T47D (cell line): ENCODE measurements around the gene FBP1.
"Not testable (repeated sequence)": the region's sequence is repeated elsewhere in the genome, so short reads cannot be mapped to it uniquely, and the experiment has no call there.

Source experiments
- DNase-seq, 2 experiments: peaks; one replicate each; pipeline versions ENCODE4 v3.0.0 to v3.0.0-alpha.2; 2011 to 2012; ENCODE audit warnings: low read depth in 1 of 2, low spot score in 1 of 2
- JUND ChIP-seq: IDR thresholded peaks from 2 replicates; pipeline ENCODE4 v1.6.1; 2012; ENCODE audit warnings: low read depth
- in situ Hi-C: cut with HindIII; loops from 2 replicates; pipeline ENCODE4 v1.10.0; 2016; ENCODE audit warnings: low sequenced_read_pairs, low pct_unique_long_range_greater_than_20kb

FBP1 gene

DNA sequence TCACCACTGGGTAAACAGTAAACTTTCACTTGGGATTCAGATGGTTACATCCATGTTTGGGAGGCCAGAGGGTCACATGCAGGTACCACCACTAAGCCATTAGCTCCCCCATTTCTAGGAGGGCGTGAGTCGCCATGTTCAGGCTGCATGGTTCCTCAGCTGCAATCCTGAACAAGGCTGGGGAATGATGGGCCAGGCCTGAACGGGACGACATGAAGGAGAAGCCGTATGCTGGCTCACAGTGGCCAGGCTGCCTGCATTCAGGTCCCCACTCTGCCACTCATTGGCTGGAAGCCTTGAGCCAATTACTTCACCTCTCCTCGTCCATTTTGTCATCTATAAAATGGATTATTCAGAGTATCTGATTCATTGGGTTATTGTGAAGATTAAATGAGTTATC lies 36.7 kb downstream of the FBP1 start:
- no peak for TF ChIP-seq JUND
- in situ Hi-C loops = no loop called here
- no peak for DNase-seq

DNA sequence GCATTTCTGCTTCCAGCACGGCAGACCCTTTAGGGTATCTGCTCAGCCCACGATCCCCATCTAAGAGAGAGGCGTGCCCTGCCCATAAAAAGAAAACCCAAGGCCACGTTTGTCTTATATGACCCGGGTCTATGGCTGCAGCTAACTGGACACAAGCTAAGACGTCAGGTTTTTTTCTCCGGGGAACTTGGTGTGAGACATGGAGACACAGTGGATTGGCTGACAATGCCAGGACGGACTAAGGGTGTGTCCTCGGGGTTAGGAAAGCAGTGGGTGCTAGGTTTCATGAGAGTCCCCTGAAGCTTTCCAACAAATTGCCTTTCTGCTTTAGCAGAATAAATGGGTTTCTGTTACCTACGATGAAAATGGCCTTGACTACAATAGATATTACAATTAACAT lies 38.6 kb downstream of the FBP1 start:
- no peak for DNase-seq
- in situ Hi-C loops = no loop called here
- no peak for TF ChIP-seq JUND

DNA sequence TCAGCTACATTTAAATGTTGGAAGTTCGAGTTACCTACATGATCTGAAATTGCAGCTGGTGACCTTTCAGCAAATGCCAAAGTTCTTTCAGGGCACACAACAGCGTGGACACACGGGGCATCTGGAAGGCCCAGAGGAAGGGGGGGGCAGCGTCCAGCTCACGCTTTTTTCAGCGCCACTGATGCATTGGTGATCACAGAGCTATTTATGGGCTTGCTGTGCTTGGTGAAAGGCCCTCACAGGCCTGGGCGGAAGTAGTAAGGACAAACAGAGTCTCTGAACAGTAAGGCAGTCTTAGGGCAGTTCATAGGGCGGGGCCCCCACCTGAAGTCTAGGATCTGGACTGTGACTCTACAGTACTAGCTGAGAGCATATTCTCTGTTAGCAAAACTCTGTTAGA lies 39.1 kb downstream of the FBP1 start:
- in situ Hi-C loops = no loop called here
- DNase-seq = no peak
- no peak for TF ChIP-seq JUND

DNA sequence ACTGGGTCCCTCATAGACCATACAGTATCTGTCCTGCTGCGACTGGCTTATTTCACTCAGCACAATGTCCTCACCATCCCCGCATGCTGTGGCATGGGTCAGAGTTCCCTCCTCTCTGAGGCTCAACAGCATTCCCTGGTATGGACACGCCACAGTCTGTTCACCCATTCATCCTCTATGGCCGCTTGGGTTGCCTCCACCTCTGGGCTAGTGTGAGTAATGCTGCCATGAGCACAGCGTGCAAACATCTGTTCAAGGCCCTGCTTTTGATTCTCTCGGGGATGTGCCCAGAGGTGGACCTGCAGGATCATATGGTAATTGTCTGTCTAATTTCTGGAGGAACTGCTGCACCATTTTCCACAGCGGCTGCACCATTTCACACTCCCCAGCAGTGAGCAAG lies 40.2 kb downstream of the FBP1 start:
- no peak for DNase-seq
- in situ Hi-C loops = no loop called here
- TF ChIP-seq JUND = no peak

DNA sequence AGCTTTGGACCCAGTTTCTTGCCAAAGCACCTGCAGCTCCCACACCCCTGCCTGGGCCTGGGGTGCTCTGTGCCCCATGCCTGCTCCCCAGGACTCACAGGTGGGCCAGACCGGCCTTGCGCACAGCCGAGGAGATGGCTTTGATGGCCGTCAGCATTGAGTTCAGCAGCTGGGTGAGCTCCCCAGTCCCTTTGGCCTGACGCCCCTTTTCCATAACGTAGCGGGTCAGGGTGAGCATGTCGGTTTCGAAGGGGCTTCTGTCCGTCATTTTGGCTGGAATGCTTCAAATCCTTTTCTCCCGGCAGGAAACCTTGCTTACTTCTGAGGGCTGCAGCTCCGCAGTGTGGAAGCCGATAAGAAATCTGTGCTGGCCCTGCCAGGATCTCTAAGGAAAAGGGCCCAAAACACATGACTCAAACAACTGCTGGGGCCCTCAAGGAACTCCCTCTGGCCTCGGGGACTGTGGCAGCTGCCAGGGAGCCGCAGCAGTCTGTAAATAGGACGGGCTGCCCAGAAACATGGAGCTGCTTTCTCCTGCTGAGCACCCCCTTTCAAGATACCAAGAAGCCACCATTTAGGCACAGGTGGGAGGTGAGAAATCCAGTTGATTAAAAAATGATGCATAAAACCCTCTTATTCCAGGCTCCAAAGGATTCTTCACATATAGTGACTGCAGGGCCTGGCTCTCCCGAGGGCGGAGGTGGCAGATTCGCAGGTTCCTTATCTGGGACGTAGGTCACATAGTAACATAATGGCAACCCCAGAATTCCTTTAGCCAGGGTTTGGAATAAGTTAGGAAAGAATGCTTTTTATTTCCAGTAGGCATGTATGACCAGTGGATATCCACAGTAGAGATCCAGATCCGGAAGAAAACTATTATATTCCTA lies 45.6 kb downstream of the FBP1 start, which contains the start of gene FBP2:
Gene FBP2 (minus strand): TSS at position 366 of the 887 bp plus-strand sequence. CDS start 98 bp downstream, at position 268.
- in situ Hi-C loops = no loop called here

DNA sequence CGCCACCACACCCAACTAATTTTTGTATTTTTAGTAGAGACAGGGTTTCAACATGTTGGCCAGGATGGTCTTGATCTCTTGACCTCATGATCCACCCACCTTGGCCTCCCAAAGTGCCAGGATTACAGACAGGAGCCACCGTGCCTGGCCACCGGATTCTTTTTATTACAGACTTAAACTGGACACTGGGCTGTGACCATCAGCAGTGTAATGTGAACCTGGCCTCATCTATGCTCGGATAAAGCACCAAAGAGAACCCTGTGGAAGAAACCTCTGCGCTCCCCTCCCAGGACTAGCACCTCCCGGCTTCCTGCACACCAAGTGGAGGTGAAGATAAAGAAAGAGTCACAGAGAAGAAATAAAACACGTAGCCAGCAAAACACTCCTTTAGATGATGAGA lies 46.6 kb downstream of the FBP1 start:
- in situ Hi-C loops, DNase-seq: not testable (repeated sequence)

More for the DNA sequence above, 45.6 kb downstream of the FBP1 start, which contains the start of gene FBP2:
- DNase-seq = no peak
- no peak for TF ChIP-seq JUND

- TF ChIP-seq JUND = no peak
- in situ Hi-C loops = no loop called here
- no peak for DNase-seq
These were observed 47.4 kb downstream of the FBP1 start for GRCh38 chr9:94591876-94592275.

DNA sequence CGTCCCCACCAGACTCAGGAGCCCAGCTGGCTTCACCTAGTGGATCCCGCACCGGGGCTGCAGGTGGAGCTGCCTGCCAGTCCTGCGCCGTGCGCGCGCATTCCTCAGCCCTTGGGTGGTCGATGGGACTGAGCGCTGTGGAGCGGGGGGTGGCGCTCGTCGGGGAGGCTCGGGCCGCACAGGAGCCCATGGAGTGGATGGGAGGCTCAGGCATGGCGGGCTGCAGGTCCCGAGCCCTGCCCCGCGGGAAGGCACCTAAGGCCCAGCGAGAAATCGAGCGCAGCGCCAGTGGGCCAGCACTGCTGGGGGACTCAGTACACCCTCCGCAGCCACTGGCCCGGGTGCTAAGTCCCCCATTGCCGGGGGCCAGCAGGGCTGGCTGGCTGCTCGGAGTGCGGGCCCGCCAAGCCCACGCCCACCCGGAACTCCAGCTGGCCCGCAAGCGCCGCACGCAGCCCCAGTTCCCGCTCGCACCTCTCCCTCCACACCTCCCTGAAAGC lies 48.2 kb downstream of the FBP1 start:
- in situ Hi-C loops, DNase-seq: not testable (repeated sequence)

DNA sequence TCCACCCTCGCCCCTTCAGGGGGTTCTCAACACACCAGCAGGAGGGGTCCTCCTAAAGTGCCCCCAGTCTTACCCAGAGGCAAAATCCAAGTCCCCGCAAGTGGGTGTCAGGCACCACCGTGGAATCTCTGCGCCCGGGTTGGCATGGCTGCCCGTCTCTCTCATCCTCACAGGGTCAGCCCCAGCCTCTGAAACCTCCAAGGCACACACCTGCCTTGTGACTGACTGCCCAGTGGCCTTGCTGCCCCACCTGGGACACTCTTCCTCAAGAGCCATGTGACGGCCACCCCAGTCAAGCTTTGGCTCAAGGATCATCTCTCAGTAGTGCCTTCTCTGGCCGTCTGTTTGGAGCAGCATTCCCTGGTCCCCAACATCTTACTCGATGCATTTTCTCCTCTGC lies 50.6 kb downstream of the FBP1 start:
- DNase-seq = no peak
- TF ChIP-seq JUND = no peak
- in situ Hi-C loops = no loop called here

- TF ChIP-seq JUND = no peak
- in situ Hi-C loops = no loop called here
- no peak for DNase-seq
These were observed 52.5 kb downstream of the FBP1 start for GRCh38 chr9:94586814-94587213.

GRCh38 chr9:94586316-94586715 lies 53.0 kb downstream of the FBP1 start:
- DNase-seq = no peak
- in situ Hi-C loops = no loop called here
- TF ChIP-seq JUND = no peak

- no peak for TF ChIP-seq JUND
- in situ Hi-C loops = no loop called here
- no peak for DNase-seq
These were observed 54.8 kb downstream of the FBP1 start for GRCh38 chr9:94584555-94584954.

GRCh38 chr9:94581728-94582127 lies 57.6 kb downstream of the FBP1 start:
- no peak for TF ChIP-seq JUND
- in situ Hi-C loops = no loop called here
- DNase-seq = no peak
